ENCODE data around the gene THRB.

- TF ChIP-seq POLR2A (IDR thresholded peaks at IDR 0.05) (no peak), CTCF (IDR thresholded peaks at IDR 0.05 in 8 of 11, conservative IDR thresholded peaks at IDR 0.05 in 3 of 11) (no peak), POLR2AphosphoS5 (IDR thresholded peaks at IDR 0.05) (no peak)
Observed at GRCh38 chr3:24154781-24155180, 339.9 kb downstream of the THRB start.
